ENCODE measurements around the gene PAFAH2. TPM values are rescaled to one million over a fixed set of nuclear protein-coding genes. Genes with fewer than 3 reads are reported as not detected.

PAFAH2 gene
- total RNA-seq, 1 experiment from 2014 or later: 8.4 TPM

GRCh38 chr1:25959611-25960010 is 38.3 kb downstream of the PAFAH2 start:
- BruUV-seq (replicated peaks): no TSS peak
- no peak overlapping the region for H3K4me3 Mint-ChIP-seq (ENCODE audit: low read depth, unreplicated experiment)
- no peak overlapping the region for H3K27ac Mint-ChIP-seq (ENCODE audit: unreplicated experiment)
- no peaks in the 10 kb centered on the region for H3K36me3 Mint-ChIP-seq (ENCODE audit: insufficient read depth, unreplicated experiment)
- intact Hi-C loops (cut with micrococcal nuclease; ENCODE audit: unreplicated experiment): no loop called here
- no peak for DNase-seq
- H3K27me3 Mint-ChIP-seq (ENCODE audit: unreplicated experiment): no peaks in the 10 kb centered on the region
- no peaks in the 10 kb centered on the region for H3K9me3 Mint-ChIP-seq (ENCODE audit: low read depth, unreplicated experiment)
- CTCF ChIA-PET: no interaction called here
- no peaks in the 10 kb centered on the region for H3K4me1 Mint-ChIP-seq (ENCODE audit: low read depth, unreplicated experiment)
- no peak for TF ChIP-seq CTCF (IDR thresholded peaks at IDR 0.05; ENCODE audit: unreplicated experiment)

- no peak for DNase-seq
- H3K9me3 Mint-ChIP-seq (ENCODE audit: low read depth, unreplicated experiment): no peaks in the 10 kb centered on the region
- BruUV-seq (replicated peaks): no TSS peak
- intact Hi-C loops (cut with micrococcal nuclease; ENCODE audit: unreplicated experiment): no loop called here
- H3K27ac Mint-ChIP-seq (ENCODE audit: unreplicated experiment): no peak overlapping the region
- H3K4me1 Mint-ChIP-seq (ENCODE audit: low read depth, unreplicated experiment): no peaks in the 10 kb centered on the region
- no peak for TF ChIP-seq CTCF (IDR thresholded peaks at IDR 0.05; ENCODE audit: unreplicated experiment)
- H3K4me3 Mint-ChIP-seq (ENCODE audit: low read depth, unreplicated experiment): no peak overlapping the region
- CTCF ChIA-PET: interaction anchor here (1.0 kb wide), 2 partner anchors 10 to 13 kb away, joined by 3 to 4 read pairs; no protein-coding TSS in a partner anchor
- no peaks in the 10 kb centered on the region for H3K27me3 Mint-ChIP-seq (ENCODE audit: unreplicated experiment)
- no peaks in the 10 kb centered on the region for H3K36me3 Mint-ChIP-seq (ENCODE audit: insufficient read depth, unreplicated experiment)
Observed at GRCh38 chr1:25958465-25958864, 39.4 kb downstream of the PAFAH2 start.

- intact Hi-C loops (cut with micrococcal nuclease; ENCODE audit: unreplicated experiment): no loop called here
- Mint-ChIP-seq H3K27me3 (ENCODE audit: unreplicated experiment) (no peaks in the 10 kb centered on the region), H3K36me3 (ENCODE audit: insufficient read depth, unreplicated experiment) (no peaks in the 10 kb centered on the region), H3K27ac (ENCODE audit: unreplicated experiment) (no peak overlapping the region), H3K4me3 (ENCODE audit: low read depth, unreplicated experiment) (no peak overlapping the region), H3K4me1 (ENCODE audit: low read depth, unreplicated experiment) (no peaks in the 10 kb centered on the region), H3K9me3 (ENCODE audit: low read depth, unreplicated experiment) (no peaks in the 10 kb centered on the region)
- no peak for TF ChIP-seq CTCF (IDR thresholded peaks at IDR 0.05; ENCODE audit: unreplicated experiment)
- no peak for DNase-seq
- no TSS peak for BruUV-seq (replicated peaks)
- CTCF ChIA-PET: no interaction called here
Observed at GRCh38 chr1:25955553-25955952, 42.3 kb downstream of the PAFAH2 start.

- no peaks in the 10 kb centered on the region for H3K27me3 Mint-ChIP-seq (ENCODE audit: unreplicated experiment)
- intact Hi-C loops (cut with micrococcal nuclease; ENCODE audit: unreplicated experiment): no loop called here
- H3K27ac Mint-ChIP-seq (ENCODE audit: unreplicated experiment): no peak overlapping the region
- no peaks in the 10 kb centered on the region for H3K9me3 Mint-ChIP-seq (ENCODE audit: low read depth, unreplicated experiment)
- H3K36me3 Mint-ChIP-seq (ENCODE audit: insufficient read depth, unreplicated experiment): no peaks in the 10 kb centered on the region
- no TSS peak for BruUV-seq (replicated peaks)
- DNase-seq: no peak
- no peak overlapping the region for H3K4me3 Mint-ChIP-seq (ENCODE audit: low read depth, unreplicated experiment)
- no peak for TF ChIP-seq CTCF (IDR thresholded peaks at IDR 0.05; ENCODE audit: unreplicated experiment)
- H3K4me1 Mint-ChIP-seq (ENCODE audit: low read depth, unreplicated experiment): no peaks in the 10 kb centered on the region
- CTCF ChIA-PET: no interaction called here
Observed at GRCh38 chr1:25954282-25954938, 43.5 kb downstream of the PAFAH2 start.

Measured in Calu3 (cell line).